OCI-LY7 (cell line): ENCODE results near the gene BAIAP2. TPM values are rescaled to one million over a fixed set of nuclear protein-coding genes. Genes with fewer than 3 reads are reported as not detected.

ENCODE experiments used
- BruUV-seq: library from RNA; stranded (reverse); fragments of 400-500 nt; replicated peaks from 2 replicates; lab custom pipeline; 2021; lab: Mats Ljungman, UMichigan
- CTCF ChIA-PET: fragments of 300-600 bp; sonication (Branson Sonifier 250); formaldehyde crosslinking; loops from one replicate; lab custom pipeline; 2022; ENCODE audit warnings: antibody characterized with exemption; ENCODE audit not compliant: unreplicated experiment; lab: Charles Lee
- POLR2A ChIA-PET: fragments of 300-600 bp; sonication (Branson Sonifier 250); formaldehyde crosslinking; loops from one replicate; lab custom pipeline; 2022; ENCODE audit warnings: antibody characterized with exemption; lab: Charles Lee
- DNase-seq: peaks from one replicate; pipeline ENCODE4 v3.0.0-alpha.2; 2015; ENCODE audit warnings: low spot score
- H2AFZ ChIP-seq: fragments of 200-600 bp; sonication (generic), shearing (Covaris generic); 2 replicates; pipeline ENCODE4 v1.6.1; 2014; ENCODE audit warnings: mild to moderate bottlenecking, antibody characterized with exemption, low read length, moderate library complexity
- H3K27ac ChIP-seq: fragments of 200-600 bp; sonication (generic); 2 replicates; pipeline ENCODE4 v1.5.1; 2014; ENCODE audit warnings: mixed run types, low read depth, mild to moderate bottlenecking, moderate library complexity, low read length, inconsistent platforms; ENCODE audit not compliant: poor library complexity, severe bottlenecking
- H3K36me3 ChIP-seq: fragments of 200-600 bp; sonication (generic); 2 replicates; pipeline ENCODE4 v1.6.1; 2014; ENCODE audit warnings: mild to moderate bottlenecking, antibody characterized with exemption, low read length, moderate library complexity, mixed read lengths; ENCODE audit not compliant: insufficient read depth
- H3K4me1 ChIP-seq: fragments of 200-600 bp; sonication (generic); 2 replicates; pipeline ENCODE4 v1.5.1; 2014; ENCODE audit warnings: mild to moderate bottlenecking, low read length; ENCODE audit not compliant: insufficient read depth, poor library complexity, severe bottlenecking
- H3K4me2 ChIP-seq: fragments of 200-600 bp; sonication (generic); 2 replicates; pipeline ENCODE4 v1.6.1; 2014; ENCODE audit warnings: mild to moderate bottlenecking, low read length
- H3K4me3 ChIP-seq: fragments of 200-600 bp; sonication (generic); 2 replicates; pipeline ENCODE4 v1.5.1; 2014; ENCODE audit warnings: mild to moderate bottlenecking, low read depth, low read length; ENCODE audit not compliant: poor library complexity, severe bottlenecking
- H3K79me2 ChIP-seq: fragments of 200-600 bp; sonication (generic); 2 replicates; pipeline ENCODE4 v1.6.1; 2016; ENCODE audit warnings: low read depth, mild to moderate bottlenecking, low read length, moderate library complexity, mixed read lengths; ENCODE audit not compliant: insufficient read depth
- H3K9me2 ChIP-seq: fragments of 200-600 bp; sonication (generic); 2 replicates; pipeline ENCODE4 v1.6.1; 2016; ENCODE audit warnings: mild to moderate bottlenecking, low read length, mixed read lengths; ENCODE audit not compliant: insufficient read depth
- H3K9me3 ChIP-seq: fragments of 200-600 bp; sonication (generic); 2 replicates; pipeline ENCODE4 v1.6.1; 2014; ENCODE audit warnings: mild to moderate bottlenecking, mixed run types, low read length, mixed read lengths
- H4K20me1 ChIP-seq: fragments of 200-600 bp; sonication (generic); 2 replicates; pipeline ENCODE4 v1.6.1; 2014; ENCODE audit warnings: mild to moderate bottlenecking, antibody characterized with exemption, low read length, moderate library complexity, mixed read lengths; ENCODE audit not compliant: insufficient read depth
- CTCF ChIP-seq: fragments of 200-600 bp; sonication (generic); conservative IDR thresholded peaks from 2 replicates; pipeline ENCODE4 v1.5.1; 2014; ENCODE audit warnings: mild to moderate bottlenecking, antibody characterized with exemption, low read length, moderate library complexity, mixed read lengths
- EZH2phosphoT487 ChIP-seq: fragments of 200-600 bp; sonication (generic); IDR thresholded peaks from 2 replicates; pipeline ENCODE4 v1.6.1; 2018; ENCODE audit warnings: low read depth, borderline replicate concordance, mild to moderate bottlenecking, mixed run types, antibody characterized with exemption, low read length, moderate library complexity, mixed read lengths
- intact Hi-C: fragments of 100-400 bp; cut with micrococcal nuclease; formaldehyde crosslinking; loops from one replicate; pipeline ENCODE4 v1.10.0; 2022; ENCODE audit not compliant: unreplicated experiment
- total RNA-seq, 2 experiments: library from RNA; depleted of rRNA in 1 of 2; stranded (reverse); fragments of >200 nt in 1 of 2; shearing (Covaris generic) in 1 of 2; gene quantifications; 2 replicates each; pipeline ENCODE4 v1.2.3, GENCODE V29; 2014 to 2022

Gene BAIAP2
- total RNA-seq, 2 experiments from 2014 or later: 2.1 to 2.3 TPM

- H3K79me2 ChIP-seq: no peaks in the 10 kb centered on the region
- H2AFZ ChIP-seq: no peak overlapping the region
- no peaks in the 10 kb centered on the region for H3K9me3 ChIP-seq
- H3K4me1 ChIP-seq: no peaks in the 10 kb centered on the region
- no peak overlapping the region for H3K27ac ChIP-seq
- H3K4me3 ChIP-seq: no peak overlapping the region
- intact Hi-C loops: no loop called here
- ChIA-PET POLR2A (no interaction called here), CTCF (no interaction called here)
- H3K36me3 ChIP-seq: no peaks in the 10 kb centered on the region
- no TSS peak for BruUV-seq
- no peak for DNase-seq
- TF ChIP-seq CTCF: no peak
- no peak for TF ChIP-seq EZH2phosphoT487
- H3K9me2 ChIP-seq: no peaks in the 10 kb centered on the region
- H3K4me2 ChIP-seq: no peak overlapping the region
- no peaks in the 10 kb centered on the region for H4K20me1 ChIP-seq
These were observed 48.3 kb downstream of the BAIAP2 start for GRCh38 chr17:81083125-81083765.

GRCh38 chr17:81084680-81085419 is 49.9 kb downstream of the BAIAP2 start:
- Histone ChIP-seq H3K9me2 (no peaks in the 10 kb centered on the region), H3K79me2 (no peaks in the 10 kb centered on the region), H3K36me3 (no peaks in the 10 kb centered on the region), H3K4me1 (no peaks in the 10 kb centered on the region), H3K27ac (no peak overlapping the region), H3K4me3 (no peak overlapping the region), H3K9me3 (no peaks in the 10 kb centered on the region), H2AFZ (no peak overlapping the region), H4K20me1 (no peaks in the 10 kb centered on the region), H3K4me2 (no peak overlapping the region)
- no peak for DNase-seq
- TF ChIP-seq CTCF (no peak), EZH2phosphoT487 (no peak)
- ChIA-PET CTCF (interaction anchor here (0.6 kb wide), 1 partner anchor 8 kb away, joined by 4 read pairs; no protein-coding TSS in a partner anchor), POLR2A (no interaction called here)
- BruUV-seq: no TSS peak
- intact Hi-C loops: no loop called here

GRCh38 chr17:81085420-81085911 is 50.5 kb downstream of the BAIAP2 start:
- no peak overlapping the region for H3K27ac ChIP-seq
- no peak overlapping the region for H2AFZ ChIP-seq
- H3K9me2 ChIP-seq: no peaks in the 10 kb centered on the region
- no peaks in the 10 kb centered on the region for H4K20me1 ChIP-seq
- H3K4me1 ChIP-seq: no peaks in the 10 kb centered on the region
- ChIA-PET CTCF (interaction anchor here (0.6 kb wide), 1 partner anchor 8 kb away, joined by 4 read pairs; no protein-coding TSS in a partner anchor), POLR2A (interaction anchor here (0.6 kb wide), 1 partner anchor 478 kb away, joined by 4 read pairs; no protein-coding TSS in a partner anchor)
- no peak for TF ChIP-seq CTCF
- no peak for TF ChIP-seq EZH2phosphoT487
- BruUV-seq: no TSS peak
- H3K79me2 ChIP-seq: no peaks in the 10 kb centered on the region
- DNase-seq: no peak
- H3K4me2 ChIP-seq: no peak overlapping the region
- H3K9me3 ChIP-seq: no peaks in the 10 kb centered on the region
- H3K4me3 ChIP-seq: no peak overlapping the region
- no peaks in the 10 kb centered on the region for H3K36me3 ChIP-seq
- intact Hi-C loops: no loop called here
